ENCODE data around the gene ELAVL2.

ELAVL2 gene

GRCh38 chr9:23765561-23765960, 60.5 kb downstream of the ELAVL2 start:
- in situ Hi-C loops (cut with HindIII; ENCODE audit: low sequenced_read_pairs) = no loop called here

DNA sequence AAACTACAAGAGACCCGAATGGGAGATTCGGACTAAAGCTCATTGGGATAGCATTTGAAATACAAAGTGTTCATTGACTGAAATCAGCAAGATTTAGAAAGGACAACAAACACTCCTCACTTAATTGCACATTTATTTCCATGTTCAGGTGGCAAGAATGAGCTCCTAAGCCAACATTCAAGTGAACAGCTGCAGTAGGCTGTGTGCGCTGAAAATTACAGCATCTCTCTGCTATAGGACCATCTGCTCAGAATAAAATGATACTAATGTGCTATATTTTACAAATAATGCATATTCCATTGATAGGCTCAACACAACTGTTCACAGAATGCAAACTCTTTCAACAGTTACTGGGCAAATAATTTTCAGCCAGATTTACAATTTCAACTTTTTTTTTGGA, 61.8 kb downstream of the ELAVL2 start:
- TF ChIP-seq, protein P1, sequence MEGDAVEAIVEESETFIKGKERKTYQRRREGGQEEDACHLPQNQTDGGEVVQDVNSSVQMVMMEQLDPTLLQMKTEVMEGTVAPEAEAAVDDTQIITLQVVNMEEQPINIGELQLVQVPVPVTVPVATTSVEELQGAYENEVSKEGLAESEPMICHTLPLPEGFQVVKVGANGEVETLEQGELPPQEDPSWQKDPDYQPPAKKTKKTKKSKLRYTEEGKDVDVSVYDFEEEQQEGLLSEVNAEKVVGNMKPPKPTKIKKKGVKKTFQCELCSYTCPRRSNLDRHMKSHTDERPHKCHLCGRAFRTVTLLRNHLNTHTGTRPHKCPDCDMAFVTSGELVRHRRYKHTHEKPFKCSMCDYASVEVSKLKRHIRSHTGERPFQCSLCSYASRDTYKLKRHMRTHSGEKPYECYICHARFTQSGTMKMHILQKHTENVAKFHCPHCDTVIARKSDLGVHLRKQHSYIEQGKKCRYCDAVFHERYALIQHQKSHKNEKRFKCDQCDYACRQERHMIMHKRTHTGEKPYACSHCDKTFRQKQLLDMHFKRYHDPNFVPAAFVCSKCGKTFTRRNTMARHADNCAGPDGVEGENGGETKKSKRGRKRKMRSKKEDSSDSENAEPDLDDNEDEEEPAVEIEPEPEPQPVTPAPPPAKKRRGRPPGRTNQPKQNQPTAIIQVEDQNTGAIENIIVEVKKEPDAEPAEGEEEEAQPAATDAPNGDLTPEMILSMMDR (IDR thresholded peaks at IDR 0.05; ENCODE audit: low read depth, low read length) = no peak
- in situ Hi-C loops (cut with HindIII; ENCODE audit: low sequenced_read_pairs) = no loop called here
- DNase-seq (ENCODE audit: low read depth, low spot score) = no peak
- no peak overlapping the region for H3K4me3 ChIP-seq (ENCODE audit: low read depth, low read length)

More at GRCh38 chr9:23765561-23765960, 60.5 kb downstream of the ELAVL2 start:
- TF ChIP-seq, protein P1 (IDR thresholded peaks at IDR 0.05; ENCODE audit: low read depth, low read length) = no peak
- H3K4me3 ChIP-seq (ENCODE audit: low read depth, low read length) = no peak overlapping the region
- DNase-seq (ENCODE audit: low read depth, low spot score) = no peak

DNA sequence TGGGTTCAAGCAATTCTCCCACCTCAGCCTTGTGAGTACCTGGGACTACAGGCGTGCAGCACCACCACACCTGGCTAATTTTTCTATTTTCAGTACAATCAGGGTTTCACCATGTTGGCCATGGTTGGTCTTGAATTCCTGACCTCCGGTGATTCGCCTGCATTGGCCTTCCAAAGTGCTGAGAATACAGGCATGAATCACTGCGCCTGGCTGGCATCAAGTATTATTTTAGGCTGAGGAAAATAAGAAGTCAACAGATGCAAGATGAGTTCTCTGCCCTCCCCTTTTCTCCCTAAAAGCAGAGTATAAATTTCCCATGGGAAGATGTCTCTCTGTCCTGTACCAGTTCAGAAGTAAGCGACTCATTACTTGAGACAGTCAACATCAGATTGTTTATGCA, 71.5 kb downstream of the ELAVL2 start:
- in situ Hi-C loops (cut with HindIII; ENCODE audit: low sequenced_read_pairs) = no loop called here
- TF ChIP-seq, protein P1 (IDR thresholded peaks at IDR 0.05; ENCODE audit: low read depth, low read length) = no peak
- peak; percentile 17 for DNase-seq (ENCODE audit: low read depth, low spot score)
- H3K4me3 ChIP-seq (ENCODE audit: low read depth, low read length) = no peak overlapping the region

- TF ChIP-seq, protein P1 (IDR thresholded peaks at IDR 0.05; ENCODE audit: low read depth, low read length) = no peak
- in situ Hi-C loops (cut with HindIII; ENCODE audit: low sequenced_read_pairs) = no loop called here
Observed at GRCh38 chr9:23752859-23753258, 73.2 kb downstream of the ELAVL2 start.

GRCh38 chr9:23751633-23752032, 74.4 kb downstream of the ELAVL2 start:
- no peak overlapping the region for H3K4me3 ChIP-seq (ENCODE audit: low read depth, low read length)
- in situ Hi-C loops (cut with HindIII; ENCODE audit: low sequenced_read_pairs) = no loop called here
- TF ChIP-seq, protein P1 (IDR thresholded peaks at IDR 0.05; ENCODE audit: low read depth, low read length) = no peak
- DNase-seq (ENCODE audit: low read depth, low spot score) = no peak

More at GRCh38 chr9:23752859-23753258, 73.2 kb downstream of the ELAVL2 start:
- no peak overlapping the region for H3K4me3 ChIP-seq (ENCODE audit: low read depth, low read length)
- no peak for DNase-seq (ENCODE audit: low read depth, low spot score)

- in situ Hi-C loops (cut with HindIII; ENCODE audit: low sequenced_read_pairs) = no loop called here
- TF ChIP-seq, protein P1 (IDR thresholded peaks at IDR 0.05; ENCODE audit: low read depth, low read length) = no peak
- DNase-seq (ENCODE audit: low read depth, low spot score) = no peak
- H3K4me3 ChIP-seq (ENCODE audit: low read depth, low read length) = no peak overlapping the region
Observed at GRCh38 chr9:23750808-23751207, 75.2 kb downstream of the ELAVL2 start.
